Left ventricle myocardium inferior (tissue), 1 donor: Measurements from ENCODE around the gene ZBTB3. TPM values are rescaled to one million over a fixed set of nuclear protein-coding genes. Genes with fewer than 3 reads are reported as not detected.
"Not testable (repeated sequence)": the region's sequence is repeated elsewhere in the genome, so short reads cannot be mapped to it uniquely, and the experiment has no call there.

ENCODE experiments used
- DNase-seq: peaks from one replicate; pipeline ENCODE4 v3.0.0-alpha.2; 2020
- H3K27ac ChIP-seq: fragments of 200-600 bp; replicated peaks from 2 replicates; pipeline ENCODE4 v1.8.0; 2021
- H3K27me3 ChIP-seq: fragments of 200-600 bp; 2 replicates; pipeline ENCODE4 v1.8.0; 2021; ENCODE audit warnings: low read depth
- H3K36me3 ChIP-seq: fragments of 200-600 bp; 2 replicates; pipeline ENCODE4 v1.8.0; 2021
- H3K4me1 ChIP-seq: fragments of 200-600 bp; 2 replicates; pipeline ENCODE4 v1.8.0; 2021
- H3K4me3 ChIP-seq: fragments of 200-600 bp; 2 replicates; pipeline ENCODE4 v1.8.0; 2021; ENCODE audit warnings: mild to moderate bottlenecking, moderate library complexity
- H3K9me3 ChIP-seq: fragments of 200-600 bp; replicated peaks from 2 replicates; pipeline ENCODE4 v1.8.0; 2021
- CTCF ChIP-seq: fragments of 200-600 bp; IDR thresholded peaks from 2 replicates; pipeline ENCODE4 v1.8.0; 2021; ENCODE audit warnings: antibody characterized with exemption, mild to moderate bottlenecking, borderline replicate concordance
- intact Hi-C: fragments of 100-400 bp; cut with micrococcal nuclease; formaldehyde crosslinking; loops from one replicate; pipeline ENCODE4 v1.11.0; 2022
- microRNA-seq: library from miRNA; unstranded; fragments of <30 nt; microRNA quantifications from one replicate; pipeline ENCODE4 v1.2.0, GENCODE V29; 2020
- total RNA-seq: library from RNA; stranded (reverse); fragmentation: NEBNext Ultra II Directional; extraction: Animal tissue kit (Norgen Biotek cat#: 25700); gene quantifications from one replicate; pipeline ENCODE4 v1.2.1, GENCODE V29; 2021
- donor health status: DM: no; HTN: yes; CAD: no; lungs with severe emphysema.

ZBTB3 gene
- total RNA-seq, 1 donor from 2014 or later = 9.5 TPM

DNA sequence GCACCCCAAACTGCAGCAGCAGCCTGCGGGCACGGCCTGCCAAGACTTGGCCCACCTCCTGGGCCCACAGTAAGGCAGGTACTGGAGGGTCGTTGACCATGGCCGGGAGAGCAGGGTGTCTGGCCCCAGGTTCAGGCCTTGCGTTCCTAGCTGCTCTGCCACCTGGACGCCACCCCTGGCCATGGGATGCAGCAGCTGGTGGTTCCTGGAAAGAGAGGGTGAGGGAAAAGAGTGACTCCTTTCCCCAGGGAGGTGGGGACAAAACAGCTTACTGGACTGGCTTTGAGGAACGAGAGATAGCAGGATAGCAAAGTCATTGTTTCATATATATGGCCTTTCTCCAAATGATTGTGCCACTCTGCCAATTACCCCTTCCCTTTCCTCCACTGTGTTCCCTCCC lies 48.5 kb downstream of the ZBTB3 start:
- H3K27ac ChIP-seq = peak overlapping the region; percentile 94
- peaks cover 18% of the 10 kb centered on the region for H3K36me3 ChIP-seq
- no peak for DNase-seq
- H3K4me1 ChIP-seq = peaks cover 49% of the 10 kb centered on the region
- no peaks in the 10 kb centered on the region for H3K9me3 ChIP-seq
- TF ChIP-seq CTCF = no peak
- peak overlapping the region; percentile 76 for H3K4me3 ChIP-seq
- intact Hi-C loops = no loop called here
- H3K27me3 ChIP-seq = no peaks in the 10 kb centered on the region

DNA sequence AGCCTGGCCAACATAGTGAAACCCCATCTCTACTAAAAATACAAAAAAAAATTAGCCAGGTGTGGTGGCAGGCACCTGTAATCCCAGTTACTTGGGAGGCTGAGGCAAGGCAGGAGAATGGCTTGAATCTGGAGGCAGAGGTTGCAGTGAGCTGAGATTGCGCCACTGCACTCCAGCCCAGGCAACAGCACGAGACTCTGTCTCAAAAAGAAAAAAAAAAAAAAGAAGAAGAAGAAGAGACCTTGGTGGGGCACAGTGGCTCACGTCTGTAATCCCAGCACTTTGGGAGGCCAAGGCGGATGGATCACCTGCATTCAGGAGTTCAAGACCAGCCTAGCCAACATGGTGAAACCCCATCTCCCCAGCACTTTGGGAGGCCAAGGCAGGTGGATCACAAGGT lies 50.0 kb downstream of the ZBTB3 start:
- H3K27me3 ChIP-seq, DNase-seq, H3K9me3 ChIP-seq, H3K4me3 ChIP-seq, intact Hi-C loops, H3K27ac ChIP-seq: not testable (repeated sequence)
- Histone ChIP-seq H3K4me1 (peaks cover 37% of the 10 kb centered on the region), H3K36me3 (peaks cover 17% of the 10 kb centered on the region)

DNA sequence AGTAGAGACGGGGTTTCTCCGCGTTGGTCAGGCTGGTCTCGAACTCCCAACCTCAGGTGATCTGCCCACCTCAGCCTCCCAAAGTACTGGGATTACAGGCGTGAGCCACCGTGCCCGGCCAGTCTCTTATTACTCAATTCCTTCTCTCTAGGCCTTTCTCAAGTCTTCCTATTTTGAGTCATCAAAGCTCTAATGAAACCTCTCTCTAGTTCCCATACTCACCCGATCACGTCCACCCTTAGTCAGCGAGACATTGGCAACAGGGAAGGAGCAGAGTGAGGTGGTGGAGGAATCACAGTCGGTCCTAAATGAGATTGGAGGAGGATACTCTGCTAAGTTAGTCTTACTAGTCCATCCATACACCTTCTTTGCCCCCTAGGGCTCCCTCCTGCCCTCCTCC lies 51.7 kb downstream of the ZBTB3 start:
- no peaks in the 10 kb centered on the region for H3K9me3 ChIP-seq
- DNase-seq = no peak
- no peaks in the 10 kb centered on the region for H3K27me3 ChIP-seq
- no peak overlapping the region for H3K27ac ChIP-seq
- TF ChIP-seq CTCF = no peak
- H3K4me3 ChIP-seq = no peak overlapping the region
- peaks cover 21% of the 10 kb centered on the region for H3K4me1 ChIP-seq
- H3K36me3 ChIP-seq = peaks cover 17% of the 10 kb centered on the region
- intact Hi-C loops = no loop called here

Small RNAs within 50 kb of the gene (microRNA-seq; reads per million reads assigned to microRNA genes)
- gene MIR6514 (2.8 reads per million), gene MIR6748 (not detected)

Other genes starting within 250 kb of the ZBTB3 start
- gene AHNAK, start 207.4 kb downstream of the ZBTB3 start, total RNA-seq = 290 TPM
- gene EEF1G, start 180.3 kb downstream of the ZBTB3 start, total RNA-seq = 958 TPM
- gene TUT1, start 162.6 kb downstream of the ZBTB3 start, total RNA-seq = 12.5 TPM
- 26.3 TPM for gene MTA2, start 152.3 kb downstream of the ZBTB3 start, total RNA-seq
- gene EML3, start 141.4 kb downstream of the ZBTB3 start, total RNA-seq = 14.6 TPM
- 2.0 TPM for gene ROM1, start 140.9 kb downstream of the ZBTB3 start, total RNA-seq
- 13.2 TPM for gene B3GAT3, start 132.2 kb downstream of the ZBTB3 start, total RNA-seq
- 90.2 TPM for gene GANAB, start 107.5 kb downstream of the ZBTB3 start, total RNA-seq
- gene INTS5, start 100.9 kb downstream of the ZBTB3 start, total RNA-seq = 10.1 TPM
- 31.1 TPM for gene C11orf98, start 89.0 kb downstream of the ZBTB3 start, total RNA-seq
- gene CSKMT, start 88.8 kb downstream of the ZBTB3 start, total RNA-seq = 5.0 TPM
- gene UQCC3, start 82.5 kb downstream of the ZBTB3 start, total RNA-seq = 6.9 TPM
- gene LBHD1, start 81.9 kb downstream of the ZBTB3 start, total RNA-seq = 2.1 TPM
- 82.3 TPM for gene UBXN1, start 75.1 kb downstream of the ZBTB3 start, total RNA-seq
- gene LRRN4CL, start 64.6 kb downstream of the ZBTB3 start, total RNA-seq = 2.7 TPM
- 18.4 TPM for gene BSCL2, start 46.7 kb downstream of the ZBTB3 start, total RNA-seq
- gene GNG3, start 46.5 kb downstream of the ZBTB3 start, total RNA-seq = not detected
- gene HNRNPUL2, start 26.7 kb downstream of the ZBTB3 start, total RNA-seq = 37.6 TPM
- gene TTC9C, start 25.7 kb downstream of the ZBTB3 start, total RNA-seq = 12.9 TPM
- gene POLR2G, start 7.4 kb upstream of the ZBTB3 start, total RNA-seq = 43.4 TPM
- 8.0 TPM for gene TAF6L, start 17.2 kb upstream of the ZBTB3 start, total RNA-seq
- 20.5 TPM for gene TMEM179B, start 33.2 kb upstream of the ZBTB3 start, total RNA-seq
- gene TMEM223, start 37.8 kb upstream of the ZBTB3 start, total RNA-seq = 24.1 TPM
- gene NXF1, start 51.3 kb upstream of the ZBTB3 start, total RNA-seq = 43.2 TPM
- 16.7 TPM for gene STX5, start 77.9 kb upstream of the ZBTB3 start, total RNA-seq
- gene TEX54, start 78.7 kb upstream of the ZBTB3 start, total RNA-seq = not detected
- gene WDR74, start 85.4 kb upstream of the ZBTB3 start, total RNA-seq = 24.3 TPM
- gene SLC3A2, start 126.7 kb upstream of the ZBTB3 start, total RNA-seq = 35.0 TPM
- gene CHRM1, start 167.2 kb upstream of the ZBTB3 start, total RNA-seq = not detected
- not detected for gene SLC22A6, start 230.8 kb upstream of the ZBTB3 start, total RNA-seq